Upper lobe of left lung (tissue), 6 donors: ENCODE measurements around the gene PDXK. TPM values are rescaled to one million over a fixed set of nuclear protein-coding genes. Genes with fewer than 3 reads are reported as not detected.

Experiments used
- ATAC-seq, 2 donors: fragments of 200-7000 bp; cut with Tn5 transposase; one replicate each; pipeline ENCODE4 v1.9.1; 2022; ENCODE audit warnings: mild to moderate bottlenecking in 2 of 2, moderate library complexity in 2 of 2; ENCODE audit not compliant: low FRiP score in 2 of 2
- DNase-seq, 2 donors: peaks; one replicate each; pipeline ENCODE4 v3.0.0-alpha.2; 2019 to 2020
- H3K27ac ChIP-seq, 4 donors: fragments of 200-600 bp; sonication (generic); one replicate each; pipeline ENCODE4 v1.5.1; 2016 to 2019
- H3K27me3 ChIP-seq, 4 donors: fragments of 200-600 bp; sonication (generic); one replicate each; pipeline ENCODE4 v1.5.1; 2017 to 2019
- H3K36me3 ChIP-seq, 4 donors: fragments of 200-600 bp; sonication (generic); one replicate each; pipeline ENCODE4 v1.5.1; 2016 to 2019
- H3K4me1 ChIP-seq, 4 donors: fragments of 200-600 bp; sonication (generic); one replicate each; pipeline ENCODE4 v1.5.1; 2018 to 2019
- H3K4me3 ChIP-seq, 4 donors: fragments of 200-600 bp; sonication (generic); one replicate each; pipeline ENCODE4 v1.5.1; 2017 to 2019; ENCODE audit warnings: mild to moderate bottlenecking in 2 of 4, moderate library complexity in 1 of 4
- H3K9me3 ChIP-seq, 4 donors: fragments of 200-600 bp; sonication (generic); one replicate each; pipeline ENCODE4 v1.5.1; 2018 to 2019
- EP300 ChIP-seq, 4 donors: sonication (generic); formaldehyde crosslinking; IDR thresholded peaks; one replicate each; pipeline ENCODE4 v1.5.1; 2017; ENCODE audit warnings: antibody characterized with exemption in 4 of 4, control low read depth in 2 of 4
- POLR2A ChIP-seq, 4 donors: fragments of 450-650 bp; IDR thresholded peaks; one replicate each; pipeline ENCODE4 v1.5.1; 2016 to 2017; ENCODE audit warnings: antibody characterized with exemption in 4 of 4, mild to moderate bottlenecking in 2 of 4
- POLR2AphosphoS5 ChIP-seq, 2 donors: sonication (generic); formaldehyde crosslinking; IDR thresholded peaks; one replicate each; pipeline ENCODE4 v1.5.1; 2017; ENCODE audit warnings: antibody characterized with exemption in 2 of 2
- WGBS, 2 donors: methylation state at CpG; one replicate each; pipeline ENCODE4 v1.1.5; 2017 to 2018; 5-methylcytosine and 5-hydroxymethylcytosine counted together
- total RNA-seq, 6 donors: library from RNA; depleted of rRNA in 4 of 6; stranded (reverse); fragments of >200 nt in 4 of 6; gene quantifications; one replicate each; pipeline versions ENCODE4 v1.1.0 to v1.2.1, GENCODE V29; 2016 to 2021
- TF ChIP-seq, protein P1 (sequence below), 6 experiments: fragments of 450-650 bp in 4 of 6; fragments of 200-600 bp in 2 of 6; sonication (generic) in 2 of 6; IDR thresholded peaks; one replicate each; pipeline ENCODE4 v1.5.1; 2016 to 2019; ENCODE audit warnings: antibody characterized with exemption in 6 of 6
- donor health status: DM: no; HTN: no; CAD: no; lungs with moderate emphysema.
- donor health status: DM: no; HTN: yes; CAD: no; lungs with severe emphysema.

Gene PDXK
- total RNA-seq, 6 donors from 2014 or later, result 105 to 301 (median 207) TPM

DNA sequence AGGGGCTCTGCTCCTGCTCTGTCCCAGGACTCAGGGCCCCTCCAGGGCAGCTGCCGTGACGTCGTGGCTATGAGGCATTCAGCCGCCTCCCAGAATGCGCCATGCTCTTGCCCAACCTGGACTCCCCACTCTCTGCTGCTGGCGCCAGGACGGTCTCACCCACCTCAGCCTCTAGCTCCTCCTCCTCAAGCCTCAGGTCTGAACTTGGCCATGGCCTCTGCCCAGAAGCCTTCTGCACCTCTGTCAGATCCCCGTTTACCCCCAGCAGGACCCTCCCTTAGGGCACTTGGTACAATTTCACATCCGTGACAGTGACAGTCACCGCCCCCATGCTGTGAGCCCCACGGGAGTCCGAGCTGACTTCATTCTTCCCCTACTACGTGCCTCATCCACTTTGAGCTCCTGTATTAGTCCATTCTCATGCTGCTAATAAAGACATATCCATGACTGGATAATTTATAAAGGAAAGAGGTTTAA is 52.3 kb downstream of the PDXK start:
- 81 to 83% methylated on average over 13 of the region's 13 CpGs for WGBS, 2 donors
- Histone ChIP-seq H3K9me3 (no peaks in the 10 kb centered on the region), H3K4me3 (peak overlapping the region in 1 of 4 donors; percentile 12), H3K36me3 (peaks cover 5 to 23% (median 18%) of the 10 kb centered on the region in 4 donors), H3K27ac (peak overlapping the region in 1 of 4 donors; percentile 35), H3K4me1 (peaks cover 9 to 45% (median 21%) of the 10 kb centered on the region in 4 donors), H3K27me3 (no peaks in the 10 kb centered on the region)
- ATAC-seq (no peak), DNase-seq (peak in 1 of 2 donors; percentile 44)
- TF ChIP-seq POLR2A (IDR thresholded peaks at IDR 0.05) (no peak), EP300 (IDR thresholded peaks at IDR 0.05) (no peak), POLR2AphosphoS5 (IDR thresholded peaks at IDR 0.05) (no peak)
- TF ChIP-seq, protein P1, sequence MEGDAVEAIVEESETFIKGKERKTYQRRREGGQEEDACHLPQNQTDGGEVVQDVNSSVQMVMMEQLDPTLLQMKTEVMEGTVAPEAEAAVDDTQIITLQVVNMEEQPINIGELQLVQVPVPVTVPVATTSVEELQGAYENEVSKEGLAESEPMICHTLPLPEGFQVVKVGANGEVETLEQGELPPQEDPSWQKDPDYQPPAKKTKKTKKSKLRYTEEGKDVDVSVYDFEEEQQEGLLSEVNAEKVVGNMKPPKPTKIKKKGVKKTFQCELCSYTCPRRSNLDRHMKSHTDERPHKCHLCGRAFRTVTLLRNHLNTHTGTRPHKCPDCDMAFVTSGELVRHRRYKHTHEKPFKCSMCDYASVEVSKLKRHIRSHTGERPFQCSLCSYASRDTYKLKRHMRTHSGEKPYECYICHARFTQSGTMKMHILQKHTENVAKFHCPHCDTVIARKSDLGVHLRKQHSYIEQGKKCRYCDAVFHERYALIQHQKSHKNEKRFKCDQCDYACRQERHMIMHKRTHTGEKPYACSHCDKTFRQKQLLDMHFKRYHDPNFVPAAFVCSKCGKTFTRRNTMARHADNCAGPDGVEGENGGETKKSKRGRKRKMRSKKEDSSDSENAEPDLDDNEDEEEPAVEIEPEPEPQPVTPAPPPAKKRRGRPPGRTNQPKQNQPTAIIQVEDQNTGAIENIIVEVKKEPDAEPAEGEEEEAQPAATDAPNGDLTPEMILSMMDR (IDR thresholded peaks at IDR 0.05), result no peak

DNA sequence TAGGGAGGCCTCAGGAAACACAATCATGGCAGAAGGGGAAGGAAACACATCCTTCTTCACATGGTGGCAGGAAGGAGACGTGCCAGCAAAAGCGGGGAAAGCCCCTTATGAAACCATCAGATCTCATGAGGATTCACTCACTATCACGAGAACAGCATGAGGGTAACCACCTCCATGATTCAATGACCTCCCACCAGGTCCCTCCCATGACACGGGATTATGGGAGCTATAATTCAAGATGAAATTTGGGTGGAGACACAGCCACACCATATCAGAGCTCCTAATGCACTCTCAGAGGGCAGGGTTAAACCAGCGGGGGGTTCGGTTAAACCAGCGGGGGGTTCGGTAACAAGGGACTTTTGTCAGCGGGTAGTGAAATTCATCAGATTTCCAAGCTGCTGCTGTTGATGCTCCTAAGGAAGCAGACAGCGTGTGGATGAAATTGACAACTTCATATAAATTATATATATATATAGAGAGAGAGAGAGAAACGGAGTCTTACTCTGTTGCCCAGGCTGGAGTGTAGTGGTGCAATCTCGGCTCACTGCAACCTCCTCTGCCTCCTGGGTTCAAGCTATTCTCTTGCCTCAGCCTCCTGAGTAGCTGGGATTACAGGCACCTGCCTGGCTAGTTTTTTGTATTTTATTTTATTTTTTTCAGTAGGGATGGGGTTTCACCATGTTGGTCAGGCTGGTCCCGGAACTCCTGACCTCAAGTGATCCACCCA is 52.9 kb downstream of the PDXK start:
- TF ChIP-seq EP300 (IDR thresholded peaks at IDR 0.05) (peak in 1 of 4 donors; percentile 69), POLR2A (IDR thresholded peaks at IDR 0.05) (peak in 1 of 4 donors; percentile 35), POLR2AphosphoS5 (IDR thresholded peaks at IDR 0.05) (no peak)
- TF ChIP-seq, protein P1 (IDR thresholded peaks at IDR 0.05), result no peak
- H3K4me1 ChIP-seq, result peaks cover 9 to 45% (median 21%) of the 10 kb centered on the region in 4 donors
- H3K9me3 ChIP-seq, result no peaks in the 10 kb centered on the region
- no peak for ATAC-seq
- H3K27me3 ChIP-seq, result no peaks in the 10 kb centered on the region
- peaks cover 5 to 23% (median 18%) of the 10 kb centered on the region in 4 donors for H3K36me3 ChIP-seq
- H3K4me3 ChIP-seq, result no peak overlapping the region
- peak overlapping the region in 2 of 4 donors; percentile 5 to 35 for H3K27ac ChIP-seq
- 73 to 87% methylated on average over 13 of the region's 13 CpGs for WGBS, 2 donors
- no peak for DNase-seq

DNA sequence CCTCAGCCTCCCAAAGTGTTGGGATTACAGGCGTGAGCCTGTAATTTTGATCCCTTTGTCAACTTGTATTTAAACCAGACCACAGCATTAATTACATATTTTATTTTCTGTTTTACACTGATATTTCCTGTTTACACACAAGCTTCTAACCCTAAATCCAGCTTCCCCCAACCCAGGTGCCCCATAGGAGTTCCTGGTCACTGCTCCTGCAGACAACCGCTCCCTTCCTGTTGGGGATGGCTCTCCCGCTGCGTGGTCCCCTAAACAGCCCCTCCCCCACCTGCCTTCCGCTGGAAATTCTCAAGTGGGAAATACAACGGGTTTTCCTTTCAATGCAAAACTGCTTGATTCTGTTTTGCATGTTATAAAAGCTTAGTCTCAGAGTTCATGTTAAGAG is 53.5 kb downstream of the PDXK start:
- no peaks in the 10 kb centered on the region for H3K27me3 ChIP-seq
- DNase-seq (no peak), ATAC-seq (no peak)
- no peak overlapping the region for H3K4me3 ChIP-seq
- 52 to 56% methylated on average over 6 of the region's 6 CpGs for WGBS, 2 donors
- peaks cover 9 to 44% (median 21%) of the 10 kb centered on the region in 4 donors for H3K4me1 ChIP-seq
- TF ChIP-seq POLR2A (IDR thresholded peaks at IDR 0.05), result no peak
- no peak for TF ChIP-seq POLR2AphosphoS5 (IDR thresholded peaks at IDR 0.05)
- TF ChIP-seq, protein P1 (IDR thresholded peaks at IDR 0.05), result no peak
- peaks cover 5 to 23% (median 18%) of the 10 kb centered on the region in 4 donors for H3K36me3 ChIP-seq
- no peaks in the 10 kb centered on the region for H3K9me3 ChIP-seq
- H3K27ac ChIP-seq, result peak overlapping the region in 1 of 4 donors; percentile 5

DNA sequence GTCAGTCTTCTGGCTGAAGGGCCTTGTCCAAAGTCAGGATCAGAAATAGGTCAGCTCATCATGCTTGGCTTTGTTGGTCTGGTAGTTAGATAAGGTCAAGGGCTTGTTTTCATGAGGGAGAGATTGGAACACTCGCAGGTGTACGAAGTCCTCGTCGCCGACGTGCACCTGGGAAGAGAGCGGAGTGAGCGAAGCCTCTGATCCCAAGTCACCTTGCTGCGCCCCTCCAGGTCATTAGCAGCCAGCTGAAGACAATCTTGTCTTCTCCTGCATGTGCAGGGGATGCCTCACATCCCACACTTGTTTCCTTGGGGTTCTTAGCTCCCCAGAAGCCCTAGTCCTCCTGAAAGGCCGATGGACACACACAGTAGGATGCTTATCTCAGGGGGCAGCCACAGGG is 55.2 kb downstream of the PDXK start:
- peaks cover 5 to 23% (median 18%) of the 10 kb centered on the region in 4 donors for H3K36me3 ChIP-seq
- no peaks in the 10 kb centered on the region for H3K27me3 ChIP-seq
- no peaks in the 10 kb centered on the region for H3K9me3 ChIP-seq
- TF ChIP-seq, protein P1 (IDR thresholded peaks at IDR 0.05), result no peak
- TF ChIP-seq EP300 (IDR thresholded peaks at IDR 0.05) (no peak), POLR2AphosphoS5 (IDR thresholded peaks at IDR 0.05) (no peak), POLR2A (IDR thresholded peaks at IDR 0.05) (no peak)
- 94 to 95% methylated on average over 10 of the region's 10 CpGs for WGBS, 2 donors
- peak overlapping the region in 1 of 4 donors; percentile 90 for H3K27ac ChIP-seq
- peak overlapping the region in 2 of 4 donors; percentile 93 to 94 for H3K4me3 ChIP-seq
- DNase-seq (no peak), ATAC-seq (no peak)
- peaks cover 9 to 27% (median 15%) of the 10 kb centered on the region in 4 donors for H3K4me1 ChIP-seq
